Hepatocyte (in vitro differentiated cells): Measurements from ENCODE around the gene ABHD5. TPM values are rescaled to one million over a fixed set of nuclear protein-coding genes. Genes with fewer than 3 reads are reported as not detected.

Source experiments
- DNase-seq: peaks from one replicate; pipeline ENCODE4 v3.0.0-alpha.2; 2016; ENCODE audit warnings: low spot score
- H2AFZ ChIP-seq: fragments of 200-600 bp; sonication (generic); 2 replicates; pipeline ENCODE4 v1.6.0; 2016; ENCODE audit warnings: antibody characterized with exemption, mild to moderate bottlenecking
- H3K27ac ChIP-seq: fragments of 200-600 bp; sonication (generic); 2 replicates; pipeline ENCODE4 v1.5.1; 2016; ENCODE audit warnings: mild to moderate bottlenecking
- H3K27me3 ChIP-seq: fragments of 200-600 bp; sonication (generic); 2 replicates; pipeline ENCODE4 v1.6.1; 2016
- H3K36me3 ChIP-seq: fragments of 200-600 bp; sonication (generic); replicated peaks from 2 replicates; pipeline ENCODE4 v1.5.1; 2016; ENCODE audit warnings: low read depth; ENCODE audit not compliant: insufficient read depth
- H3K4me1 ChIP-seq: fragments of 200-600 bp; sonication (generic); 2 replicates; pipeline ENCODE4 v1.5.1; 2016; ENCODE audit warnings: mild to moderate bottlenecking, moderate library complexity; ENCODE audit not compliant: insufficient read depth
- H3K4me2 ChIP-seq: fragments of 200-600 bp; sonication (generic); 2 replicates; pipeline ENCODE4 v1.6.0; 2016
- H3K4me3 ChIP-seq: fragments of 200-600 bp; sonication (generic); 2 replicates; pipeline ENCODE4 v1.5.1; 2016; ENCODE audit warnings: mild to moderate bottlenecking
- H3K79me2 ChIP-seq: fragments of 200-600 bp; sonication (generic); 2 replicates; pipeline ENCODE4 v1.6.0; 2017; ENCODE audit warnings: mild to moderate bottlenecking
- H3K9me2 ChIP-seq: fragments of 200-600 bp; sonication (generic); replicated peaks from 2 replicates; pipeline ENCODE4 v1.6.0; 2017; ENCODE audit warnings: mild to moderate bottlenecking; ENCODE audit not compliant: insufficient read depth
- H3K9me3 ChIP-seq: fragments of 200-600 bp; sonication (generic); 2 replicates; pipeline ENCODE4 v1.5.1; 2016; ENCODE audit warnings: low read depth, mild to moderate bottlenecking
- H4K20me1 ChIP-seq: fragments of 200-600 bp; sonication (generic); 2 replicates; pipeline ENCODE4 v1.6.0; 2016; ENCODE audit warnings: mild to moderate bottlenecking; ENCODE audit not compliant: insufficient read depth, poor library complexity, severe bottlenecking
- EZH2 ChIP-seq: fragments of 200-600 bp; sonication (generic); IDR thresholded peaks from 2 replicates; pipeline ENCODE4 v1.6.1; 2016; ENCODE audit warnings: antibody characterized with exemption, mild to moderate bottlenecking, borderline replicate concordance
- EZH2phosphoT487 ChIP-seq: fragments of 200-600 bp; sonication (generic); IDR thresholded peaks from one replicate; pipeline ENCODE4 v1.6.1; 2018; ENCODE audit warnings: antibody characterized with exemption, mild to moderate bottlenecking, low read depth, moderate library complexity; ENCODE audit not compliant: unreplicated experiment, severe bottlenecking
- WGBS: methylation state at CpG from one replicate; pipeline ENCODE4 v1.1.6; 2016; ENCODE audit warnings: low lambda C conversion rate; ENCODE audit errors: missing lambda C conversion rate; 5-methylcytosine and 5-hydroxymethylcytosine counted together
- polyA plus RNA-seq: library from polyadenylated mRNA; unstranded; fragments of >200 nt; fragmentation: Nextera tagmentation; extraction: Ambion mirVana; gene quantifications from 2 replicates; pipeline ENCODE4 v1.2.1, GENCODE V29; 2016
- total RNA-seq: library from RNA; depleted of rRNA; stranded (reverse); fragments of >200 nt; gene quantifications from 2 replicates; pipeline ENCODE4 v1.2.3, GENCODE V29; 2014
- TF ChIP-seq, protein P1 (sequence below): fragments of 200-600 bp; sonication (generic); IDR thresholded peaks from 2 replicates; pipeline ENCODE4 v1.5.1; 2016; ENCODE audit warnings: antibody characterized with exemption, mild to moderate bottlenecking; ENCODE audit not compliant: poor library complexity

The ABHD5 gene
- total and polyA plus RNA-seq, 2 experiments from 2014 or later = 14.3 to 29.9 TPM

DNA sequence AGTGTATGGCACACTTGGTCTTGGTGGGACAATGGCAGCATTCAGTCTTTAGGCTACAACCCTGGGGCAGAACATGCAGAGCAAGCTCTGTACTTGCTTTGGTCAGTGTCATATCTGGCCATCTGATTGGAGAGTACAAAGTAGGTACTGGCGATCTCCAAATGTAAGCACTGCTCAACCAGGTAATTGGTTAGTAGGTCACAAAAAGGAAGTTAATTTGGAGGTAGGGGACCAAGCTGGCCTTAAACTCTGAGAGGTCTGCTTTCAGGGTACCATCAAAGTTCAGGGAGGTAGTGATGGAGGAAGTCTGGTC lies 3.3 kb upstream of the ABHD5 start:
- no peaks in the 10 kb centered on the region for H4K20me1 ChIP-seq
- no peaks in the 10 kb centered on the region for H3K36me3 ChIP-seq
- WGBS = 100% methylated on average over 1 of the region's 1 CpG
- no peak for DNase-seq
- H3K9me2 ChIP-seq = no peaks in the 10 kb centered on the region
- no peak overlapping the region for H3K27ac ChIP-seq
- H2AFZ ChIP-seq = no peak overlapping the region
- H3K79me2 ChIP-seq = peaks cover 9% of the 10 kb centered on the region
- no peaks in the 10 kb centered on the region for H3K27me3 ChIP-seq
- H3K4me2 ChIP-seq = no peak overlapping the region
- H3K9me3 ChIP-seq = no peaks in the 10 kb centered on the region
- peaks cover 7% of the 10 kb centered on the region for H3K4me1 ChIP-seq
- TF ChIP-seq, protein P1, sequence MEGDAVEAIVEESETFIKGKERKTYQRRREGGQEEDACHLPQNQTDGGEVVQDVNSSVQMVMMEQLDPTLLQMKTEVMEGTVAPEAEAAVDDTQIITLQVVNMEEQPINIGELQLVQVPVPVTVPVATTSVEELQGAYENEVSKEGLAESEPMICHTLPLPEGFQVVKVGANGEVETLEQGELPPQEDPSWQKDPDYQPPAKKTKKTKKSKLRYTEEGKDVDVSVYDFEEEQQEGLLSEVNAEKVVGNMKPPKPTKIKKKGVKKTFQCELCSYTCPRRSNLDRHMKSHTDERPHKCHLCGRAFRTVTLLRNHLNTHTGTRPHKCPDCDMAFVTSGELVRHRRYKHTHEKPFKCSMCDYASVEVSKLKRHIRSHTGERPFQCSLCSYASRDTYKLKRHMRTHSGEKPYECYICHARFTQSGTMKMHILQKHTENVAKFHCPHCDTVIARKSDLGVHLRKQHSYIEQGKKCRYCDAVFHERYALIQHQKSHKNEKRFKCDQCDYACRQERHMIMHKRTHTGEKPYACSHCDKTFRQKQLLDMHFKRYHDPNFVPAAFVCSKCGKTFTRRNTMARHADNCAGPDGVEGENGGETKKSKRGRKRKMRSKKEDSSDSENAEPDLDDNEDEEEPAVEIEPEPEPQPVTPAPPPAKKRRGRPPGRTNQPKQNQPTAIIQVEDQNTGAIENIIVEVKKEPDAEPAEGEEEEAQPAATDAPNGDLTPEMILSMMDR = no peak
- TF ChIP-seq EZH2phosphoT487 (no peak), EZH2 (no peak)
- H3K4me3 ChIP-seq = no peak overlapping the region

DNA sequence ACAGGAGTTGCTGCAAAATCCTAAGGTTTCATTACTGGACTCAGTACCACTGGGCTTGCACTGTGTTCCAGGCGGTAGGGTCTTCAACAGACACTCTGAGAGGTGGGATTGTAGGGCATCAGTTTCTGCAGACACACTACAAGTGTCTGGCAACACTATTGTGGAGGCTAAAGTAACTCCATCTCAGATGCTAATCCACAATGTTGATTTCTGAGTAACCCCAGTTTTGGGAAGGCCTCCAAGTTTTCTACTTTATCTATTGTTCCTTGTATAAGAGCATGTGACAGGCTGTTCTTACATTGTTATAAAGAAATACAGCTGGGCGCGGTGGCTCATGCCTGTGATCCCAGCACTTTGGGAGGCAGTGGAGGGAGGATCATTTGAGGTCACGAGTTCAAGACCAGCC lies 2.5 kb upstream of the ABHD5 start:
- DNase-seq = no peak
- H3K79me2 ChIP-seq = peaks cover 17% of the 10 kb centered on the region
- H3K36me3 ChIP-seq = no peaks in the 10 kb centered on the region
- WGBS = 96% methylated on average over 4 of the region's 4 CpGs
- H3K4me2 ChIP-seq = no peak overlapping the region
- H3K9me3 ChIP-seq = no peaks in the 10 kb centered on the region
- H3K4me1 ChIP-seq = peaks cover 15% of the 10 kb centered on the region
- no peaks in the 10 kb centered on the region for H4K20me1 ChIP-seq
- H3K27me3 ChIP-seq = no peaks in the 10 kb centered on the region
- H3K27ac ChIP-seq = no peak overlapping the region
- TF ChIP-seq EZH2phosphoT487 (no peak), EZH2 (no peak)
- TF ChIP-seq, protein P1 = no peak
- no peak overlapping the region for H3K4me3 ChIP-seq
- H2AFZ ChIP-seq = no peak overlapping the region
- H3K9me2 ChIP-seq = no peaks in the 10 kb centered on the region

DNA sequence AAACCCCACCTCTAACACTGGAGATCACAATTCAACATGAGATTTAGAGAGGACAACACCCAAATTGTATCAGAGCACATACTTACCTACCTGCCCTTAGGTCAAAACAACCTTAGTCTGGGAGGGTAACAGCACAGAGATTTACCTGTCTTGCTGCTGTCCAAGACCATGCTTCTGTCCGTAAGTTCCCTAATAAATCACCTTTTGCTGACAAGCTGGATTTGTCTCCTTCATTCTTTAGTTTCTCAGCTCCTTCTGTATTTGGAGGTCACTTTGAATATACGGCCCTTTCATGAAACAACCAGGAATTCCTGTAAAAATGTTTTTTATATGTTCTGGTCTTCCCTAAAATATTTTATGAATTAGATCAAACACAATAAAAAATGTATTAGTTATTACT lies 1.6 kb upstream of the ABHD5 start:
- no peaks in the 10 kb centered on the region for H4K20me1 ChIP-seq
- H3K79me2 ChIP-seq = peaks cover 25% of the 10 kb centered on the region
- H3K9me3 ChIP-seq = no peaks in the 10 kb centered on the region
- no peaks in the 10 kb centered on the region for H3K36me3 ChIP-seq
- no peak overlapping the region for H3K4me3 ChIP-seq
- 57% methylated on average over 2 of the region's 2 CpGs for WGBS
- no peak for TF ChIP-seq EZH2phosphoT487
- no peak for TF ChIP-seq EZH2
- TF ChIP-seq, protein P1 = no peak
- H3K27ac ChIP-seq = peak overlapping the region; percentile 87
- H3K27me3 ChIP-seq = no peaks in the 10 kb centered on the region
- H3K9me2 ChIP-seq = no peaks in the 10 kb centered on the region
- H3K4me1 ChIP-seq = peaks cover 22% of the 10 kb centered on the region
- H3K4me2 ChIP-seq = peak overlapping the region; percentile 89
- H2AFZ ChIP-seq = no peak overlapping the region
- no peak for DNase-seq

DNA sequence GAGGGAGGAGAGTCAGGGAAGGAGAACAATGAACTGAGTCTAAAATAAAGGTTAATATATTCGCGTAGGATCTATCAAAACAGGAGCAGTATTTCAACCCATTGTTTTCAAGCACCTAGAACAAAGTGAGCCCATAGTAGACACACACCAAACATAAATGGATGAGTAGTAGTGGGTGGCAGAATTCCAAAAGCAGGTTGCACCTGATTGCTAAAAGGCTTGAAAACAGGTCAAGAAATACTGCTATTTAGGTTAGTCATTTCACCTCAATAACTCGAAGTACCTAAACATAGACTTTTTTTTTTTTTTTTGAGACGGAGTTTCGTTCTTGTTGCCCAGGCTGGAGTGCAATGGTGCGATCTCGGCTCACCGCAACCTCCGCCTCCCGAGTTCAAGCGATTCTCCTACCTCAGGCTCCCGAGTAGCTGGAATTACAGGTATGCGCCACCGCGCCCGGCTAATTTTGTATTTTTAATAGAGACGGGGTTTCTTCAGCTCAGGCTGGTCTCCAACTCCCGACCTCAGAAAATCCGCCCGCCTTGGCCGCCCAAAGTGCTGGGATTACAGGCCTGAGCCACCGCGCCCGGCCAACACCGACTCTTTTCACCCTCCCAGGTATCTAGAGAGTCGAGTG lies 855 bp upstream of the ABHD5 start:
- peaks cover 33% of the 10 kb centered on the region for H3K79me2 ChIP-seq
- H3K4me1 ChIP-seq = peaks cover 22% of the 10 kb centered on the region
- H4K20me1 ChIP-seq = no peaks in the 10 kb centered on the region
- no peak for DNase-seq
- peak overlapping the region; percentile 63 for H3K4me3 ChIP-seq
- no peaks in the 10 kb centered on the region for H3K9me3 ChIP-seq
- no peaks in the 10 kb centered on the region for H3K27me3 ChIP-seq
- H2AFZ ChIP-seq = peak overlapping the region; percentile 57
- 11% methylated on average over 26 of the region's 26 CpGs for WGBS
- H3K27ac ChIP-seq = peak overlapping the region; percentile 87
- TF ChIP-seq EZH2 (no peak), EZH2phosphoT487 (no peak)
- TF ChIP-seq, protein P1 = no peak
- H3K4me2 ChIP-seq = peak overlapping the region; percentile 89
- H3K36me3 ChIP-seq = no peaks in the 10 kb centered on the region
- no peaks in the 10 kb centered on the region for H3K9me2 ChIP-seq
